IPS DF 6.9 (cell line): ENCODE measurements around the gene RAB34.

ENCODE experiments used
- DNase-seq: peaks from one replicate; pipeline ENCODE4 v3.0.0-alpha.2; 2013; ENCODE audit warnings: low read depth, low spot score
- H3K27ac ChIP-seq: one replicate; pipeline ENCODE4 v1.5.1; 2013; ENCODE audit warnings: low read length, control low read depth
- H3K27me3 ChIP-seq: 2 replicates; pipeline ENCODE4 v1.6.1; 2013; ENCODE audit warnings: mild to moderate bottlenecking, low read length; ENCODE audit not compliant: control insufficient read depth, insufficient read depth
- H3K36me3 ChIP-seq: 2 replicates; pipeline ENCODE4 v1.6.1; 2013; ENCODE audit warnings: low read length; ENCODE audit not compliant: control insufficient read depth, insufficient read depth
- H3K4me1 ChIP-seq: 2 replicates; pipeline ENCODE4 v1.6.1; 2013; ENCODE audit warnings: low read length; ENCODE audit not compliant: control insufficient read depth, insufficient read depth
- H3K4me3 ChIP-seq: 2 replicates; pipeline ENCODE4 v1.5.1; 2013; ENCODE audit warnings: mild to moderate bottlenecking, low read length
- H3K9me3 ChIP-seq: 2 replicates; pipeline ENCODE4 v1.6.1; 2013; ENCODE audit warnings: low read length, inconsistent platforms; ENCODE audit not compliant: control insufficient read depth, insufficient read depth
- WGBS: extraction: QIAGEN DNeasy Blood & Tissue Kit; methylation state at CpG from one replicate; pipeline ENCODE4 v1.1.7; 2013; ENCODE audit warnings: mixed read lengths, missing lambda C conversion rate; ENCODE audit not compliant: insufficient read length, insufficient coverage; 5-methylcytosine and 5-hydroxymethylcytosine counted together

The RAB34 gene

DNA sequence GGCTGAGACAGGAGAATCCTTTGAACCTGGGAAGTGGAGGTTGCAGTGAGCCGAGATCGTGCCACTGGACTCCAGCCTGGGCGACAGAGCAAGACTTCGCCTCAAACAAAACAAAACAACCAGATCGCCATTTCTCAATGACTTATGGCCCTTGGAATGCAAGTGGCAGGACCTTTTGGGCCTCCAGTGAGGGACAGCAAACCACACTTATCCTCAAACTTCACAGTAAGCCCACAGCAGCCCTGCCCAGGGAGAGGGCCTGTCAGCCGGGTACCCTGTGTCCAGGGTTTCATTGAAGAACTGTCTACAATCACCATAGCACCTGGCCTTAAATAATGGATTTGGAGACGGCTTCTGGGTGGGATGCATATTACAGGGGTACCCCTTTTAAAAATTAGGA lies 37.8 kb upstream of the RAB34 start:
- no peaks in the 10 kb centered on the region for H3K27me3 ChIP-seq
- peaks cover 15% of the 10 kb centered on the region for H3K36me3 ChIP-seq
- no peaks in the 10 kb centered on the region; the same call in none of the 2 replicates for H3K4me1 ChIP-seq
- no peak overlapping the region for H3K27ac ChIP-seq
- no peaks in the 10 kb centered on the region for H3K9me3 ChIP-seq
- no peak for DNase-seq
- WGBS = no CpG with 5 or more reads among the region's 7 CpGs
- H3K4me3 ChIP-seq = no peak overlapping the region

DNA sequence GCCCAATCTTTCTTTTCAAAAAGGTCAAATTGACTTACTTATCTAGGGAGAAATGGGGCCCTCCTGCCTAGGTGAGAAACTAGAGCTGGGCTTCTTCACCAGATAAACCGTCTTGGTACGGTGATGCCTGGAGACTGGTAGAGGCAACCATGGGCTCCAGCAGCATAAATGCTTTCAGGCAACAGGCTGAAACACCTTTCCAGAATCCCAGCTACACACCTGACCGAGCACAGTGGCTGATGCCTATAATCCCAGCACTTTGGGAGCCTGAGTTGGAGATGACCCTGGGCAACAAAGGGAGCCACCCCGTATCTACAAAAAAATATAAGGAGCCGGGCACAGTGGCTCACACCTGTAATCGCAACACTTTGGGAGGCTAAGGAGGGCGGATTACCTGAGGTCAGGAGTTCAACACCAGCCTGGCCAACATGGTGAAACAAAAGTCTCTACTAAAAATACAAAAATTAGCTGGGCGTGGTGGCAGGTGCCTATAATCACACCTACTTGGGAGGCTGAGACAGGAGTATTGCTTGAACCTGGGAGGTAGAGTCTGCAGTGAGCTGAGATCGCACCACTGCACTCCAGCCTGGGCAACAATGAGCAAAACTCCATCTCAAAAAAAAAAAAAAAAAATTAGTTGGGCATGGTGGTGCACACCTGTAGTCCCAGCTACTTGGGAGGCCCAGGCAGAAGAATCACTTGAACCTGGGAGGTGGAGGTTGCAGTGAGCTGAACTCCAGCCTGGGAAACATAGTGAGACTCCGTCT lies 34.1 kb upstream of the RAB34 start:
- WGBS = no CpG with 5 or more reads among the region's 10 CpGs

DNA sequence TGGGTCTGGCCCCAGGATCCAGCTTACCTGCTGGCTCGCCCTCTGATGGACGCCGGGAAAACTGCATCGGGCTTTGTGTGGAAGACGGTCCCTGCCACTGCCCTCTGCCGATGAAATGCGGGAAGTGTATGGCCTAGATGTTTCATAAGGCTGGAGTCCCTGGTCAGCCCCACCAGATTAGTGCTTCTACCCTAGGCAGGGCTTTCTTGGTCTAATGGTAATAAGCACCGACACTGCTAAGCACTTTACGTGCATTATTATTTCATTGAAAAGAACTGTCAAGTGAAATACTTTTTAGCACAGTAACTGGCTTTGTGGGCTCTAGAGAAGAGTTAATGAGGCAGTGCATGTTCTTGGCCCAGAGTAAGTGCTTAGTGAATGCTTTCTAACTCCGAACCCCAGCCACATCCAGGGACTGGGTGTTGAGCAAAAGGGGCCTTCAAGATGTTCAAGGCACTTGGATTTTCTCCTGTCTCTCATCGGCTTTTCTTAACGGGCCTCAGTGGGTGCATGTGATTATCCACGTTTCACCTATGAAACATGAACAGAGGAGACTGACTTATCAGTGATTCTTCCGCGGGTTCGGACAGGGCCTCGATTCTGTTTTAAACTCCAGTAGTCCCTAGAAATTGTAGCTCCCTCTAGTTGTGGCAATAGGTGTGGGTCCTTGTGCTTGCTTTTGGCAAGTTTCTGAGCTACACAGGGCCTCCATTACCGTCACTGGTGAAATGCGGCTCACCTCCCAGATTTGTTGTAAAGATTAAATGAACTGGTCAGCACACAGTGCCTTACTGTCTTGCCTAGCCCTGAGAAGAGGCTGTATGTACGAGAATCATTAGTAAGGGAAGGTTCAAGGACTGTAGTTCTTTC lies 32.7 kb upstream of the RAB34 start:
- WGBS = no CpG with 5 or more reads among the region's 20 CpGs
- DNase-seq = no peak

More for the DNA sequence above, 34.1 kb upstream of the RAB34 start:
- peaks cover 32% of the 10 kb centered on the region for H3K36me3 ChIP-seq
- H3K27ac ChIP-seq = no peak overlapping the region
- DNase-seq = no peak
- peaks cover 5% of the 10 kb centered on the region for H3K4me1 ChIP-seq
- H3K4me3 ChIP-seq = no peak overlapping the region
- no peaks in the 10 kb centered on the region for H3K9me3 ChIP-seq
- H3K27me3 ChIP-seq = no peaks in the 10 kb centered on the region

DNA sequence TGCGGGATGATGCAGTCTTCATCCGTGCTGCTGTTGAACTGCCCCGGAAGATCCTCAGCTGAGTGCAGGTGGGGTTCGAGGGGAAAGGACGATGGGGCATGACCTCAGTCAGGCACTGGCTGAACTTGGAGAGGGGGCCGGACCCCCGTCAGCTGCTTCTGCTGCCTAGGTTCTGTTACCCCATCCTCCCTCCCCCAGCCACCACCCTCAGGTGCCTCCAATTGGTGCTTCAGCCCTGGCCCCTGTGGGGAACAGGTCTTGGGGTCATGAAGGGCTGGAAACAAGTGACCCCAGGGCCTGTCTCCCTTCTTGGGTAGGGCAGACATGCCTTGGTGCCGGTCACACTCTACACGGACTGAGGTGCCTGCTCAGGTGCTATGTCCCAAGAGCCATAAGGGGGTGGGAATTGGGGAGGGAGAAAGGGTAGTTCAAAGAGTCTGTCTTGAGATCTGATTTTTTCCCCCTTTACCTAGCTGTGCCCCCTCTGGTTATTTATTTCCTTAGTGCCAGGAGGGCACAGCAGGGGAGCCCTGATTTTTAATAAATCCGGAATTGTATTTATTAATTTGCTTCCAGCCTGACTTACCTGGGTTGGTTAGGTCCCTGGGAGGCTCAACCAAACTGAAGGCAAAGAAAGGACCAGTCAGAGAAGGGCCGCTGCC lies 32.0 kb upstream of the RAB34 start:
- Histone ChIP-seq H3K4me3 (no peak overlapping the region), H3K36me3 (peaks cover 35% of the 10 kb centered on the region), H3K4me1 (peaks cover 15% of the 10 kb centered on the region), H3K9me3 (no peaks in the 10 kb centered on the region), H3K27me3 (no peaks in the 10 kb centered on the region), H3K27ac (no peak overlapping the region)
- no peak for DNase-seq
- WGBS = no CpG with 5 or more reads among the region's 11 CpGs

More for the DNA sequence above, 32.7 kb upstream of the RAB34 start:
- Histone ChIP-seq H3K9me3 (no peaks in the 10 kb centered on the region), H3K27ac (no peak overlapping the region), H3K27me3 (no peaks in the 10 kb centered on the region), H3K4me1 (peaks cover 15% of the 10 kb centered on the region), H3K36me3 (peaks cover 35% of the 10 kb centered on the region), H3K4me3 (no peak overlapping the region)

DNA sequence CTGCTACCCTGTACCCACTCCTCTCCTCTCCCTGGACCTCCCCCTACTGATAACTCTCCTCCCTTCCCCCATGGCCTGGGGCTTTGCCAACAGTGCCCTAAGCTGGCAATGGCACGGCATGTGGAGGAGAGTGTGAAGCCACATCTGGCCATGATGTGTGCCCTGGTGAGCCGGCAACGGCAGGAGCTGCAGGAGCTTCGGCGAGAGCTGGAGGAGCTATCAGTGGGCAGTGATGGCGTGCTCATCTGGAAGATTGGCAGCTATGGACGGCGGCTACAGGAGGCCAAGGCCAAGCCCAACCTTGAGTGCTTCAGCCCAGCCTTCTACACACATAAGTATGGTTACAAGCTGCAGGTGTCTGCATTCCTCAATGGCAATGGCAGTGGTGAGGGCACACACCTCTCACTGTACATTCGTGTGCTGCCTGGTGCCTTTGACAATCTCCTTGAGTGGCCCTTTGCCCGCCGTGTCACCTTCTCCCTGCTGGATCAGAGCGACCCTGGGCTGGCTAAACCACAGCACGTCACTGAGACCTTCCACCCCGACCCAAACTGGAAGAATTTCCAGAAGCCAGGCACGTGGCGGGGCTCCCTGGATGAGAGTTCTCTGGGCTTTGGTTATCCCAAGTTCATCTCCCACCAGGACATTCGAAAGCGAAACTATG lies 31.3 kb upstream of the RAB34 start:
- peaks cover 15% of the 10 kb centered on the region for H3K4me1 ChIP-seq
- H3K9me3 ChIP-seq = no peaks in the 10 kb centered on the region
- H3K27ac ChIP-seq = no peak overlapping the region
- no CpG with 5 or more reads among the region's 18 CpGs for WGBS
- H3K36me3 ChIP-seq = peaks cover 35% of the 10 kb centered on the region
- H3K4me3 ChIP-seq = no peak overlapping the region
- DNase-seq = no peak
- H3K27me3 ChIP-seq = no peaks in the 10 kb centered on the region

DNA sequence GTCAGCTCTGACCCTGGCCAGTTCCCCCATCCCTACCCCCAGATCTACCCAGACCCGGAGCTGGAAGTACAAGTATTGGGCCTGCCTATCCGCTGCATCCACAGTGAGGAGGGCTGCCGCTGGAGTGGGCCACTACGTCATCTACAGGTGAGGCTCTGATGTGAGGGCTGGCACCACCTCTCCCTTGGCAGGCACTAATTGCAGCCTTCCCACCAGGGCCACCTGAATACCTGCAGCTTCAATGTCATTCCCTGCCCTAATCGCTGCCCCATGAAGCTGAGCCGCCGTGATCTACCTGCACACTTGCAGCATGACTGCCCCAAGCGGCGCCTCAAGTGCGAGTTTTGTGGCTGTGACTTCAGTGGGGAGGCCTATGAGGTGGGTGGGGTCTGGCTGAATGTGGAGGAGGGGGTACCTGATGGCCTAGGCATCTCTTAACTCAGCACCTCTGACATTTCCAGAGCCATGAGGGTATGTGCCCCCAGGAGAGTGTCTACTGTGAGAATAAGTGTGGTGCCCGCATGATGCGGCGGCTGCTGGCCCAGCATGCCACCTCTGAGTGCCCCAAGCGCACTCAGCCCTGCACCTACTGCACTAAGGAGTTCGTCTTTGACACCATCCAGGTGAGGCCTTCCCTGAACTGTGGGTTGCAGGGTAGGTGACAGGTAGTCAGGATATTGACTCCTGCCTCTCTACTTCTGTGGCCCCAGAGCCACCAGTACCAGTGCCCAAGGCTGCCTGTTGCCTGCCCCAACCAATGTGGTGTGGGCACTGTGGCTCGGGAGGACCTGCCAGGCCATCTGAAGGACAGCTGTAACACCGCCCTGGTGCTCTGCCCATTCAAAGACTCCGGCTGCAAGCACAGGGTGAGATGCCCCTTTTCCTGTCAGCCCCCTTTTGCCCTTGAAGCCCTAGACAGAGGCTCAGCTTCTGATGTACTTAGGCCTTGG lies 30.4 kb upstream of the RAB34 start:
- WGBS = no CpG with 5 or more reads among the region's 18 CpGs
- H3K27ac ChIP-seq = no peak overlapping the region

DNA sequence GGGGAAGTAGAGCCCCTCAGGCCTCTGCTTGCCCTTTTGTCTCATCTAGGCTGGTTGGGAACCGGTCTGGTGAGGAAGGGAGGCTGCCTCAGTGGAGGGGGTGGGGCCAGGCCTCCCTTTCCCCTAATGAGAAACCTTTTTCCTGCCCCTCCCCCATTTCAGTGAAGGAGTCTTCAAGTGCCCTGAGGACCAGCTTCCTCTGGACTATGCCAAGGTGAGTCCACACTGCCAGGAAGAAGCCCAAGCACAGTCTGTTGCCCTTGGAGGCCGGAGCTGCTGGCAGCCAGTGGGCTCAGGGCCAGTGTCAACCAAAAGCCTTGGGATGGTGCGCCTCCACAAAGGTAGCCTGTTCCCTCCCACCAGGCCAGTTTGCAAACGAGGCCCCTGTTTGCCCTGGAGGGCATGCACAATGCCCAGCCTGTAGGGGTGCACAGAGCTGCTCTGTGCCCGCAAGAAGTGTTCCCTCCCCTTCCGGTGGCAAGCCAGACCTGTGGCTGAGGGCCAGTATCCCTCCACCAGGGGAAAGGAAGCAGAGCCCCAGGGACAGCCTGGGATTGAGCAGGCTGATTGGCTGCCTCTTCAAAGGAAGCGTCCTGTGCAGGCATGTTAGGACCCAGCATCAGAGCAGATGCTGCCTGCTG lies 29.5 kb upstream of the RAB34 start:
- DNase-seq = no peak
- Histone ChIP-seq H3K4me1 (peaks cover 15% of the 10 kb centered on the region), H3K36me3 (peaks cover 35% of the 10 kb centered on the region), H3K27ac (no peak overlapping the region), H3K27me3 (no peaks in the 10 kb centered on the region), H3K4me3 (no peak overlapping the region), H3K9me3 (no peaks in the 10 kb centered on the region)
- WGBS = no CpG with 5 or more reads among the region's 7 CpGs

More for the DNA sequence above, 30.4 kb upstream of the RAB34 start:
- no peak overlapping the region for H3K4me3 ChIP-seq
- H3K9me3 ChIP-seq = no peaks in the 10 kb centered on the region
- H3K36me3 ChIP-seq = peaks cover 35% of the 10 kb centered on the region
- H3K27me3 ChIP-seq = no peaks in the 10 kb centered on the region
- DNase-seq = no peak
- peaks cover 15% of the 10 kb centered on the region for H3K4me1 ChIP-seq

DNA sequence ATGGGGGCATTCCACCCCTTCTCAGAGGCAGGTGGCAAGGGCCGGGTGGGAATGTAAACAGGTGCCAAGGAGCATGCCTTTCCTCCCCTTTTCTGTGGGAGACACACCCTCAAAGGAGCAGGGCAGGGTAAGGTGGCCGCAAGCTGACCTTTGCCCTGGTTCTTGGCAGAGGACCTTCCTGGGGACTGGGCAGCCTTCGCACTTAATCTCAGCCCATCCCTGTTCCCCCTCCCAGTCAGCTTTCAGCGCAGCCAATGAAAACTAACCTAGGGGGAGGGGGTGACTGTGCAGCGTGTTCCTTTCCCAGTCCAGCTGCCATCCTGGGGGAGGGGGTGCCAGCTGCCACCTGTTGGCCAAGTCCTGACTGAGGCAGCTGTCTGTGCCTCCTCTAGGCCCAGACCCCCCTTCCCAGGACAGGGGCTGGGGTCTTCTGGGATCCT lies 29.0 kb upstream of the RAB34 start:
- H3K27ac ChIP-seq = no peak overlapping the region
- H3K4me3 ChIP-seq = no peak overlapping the region
- H3K4me1 ChIP-seq = peaks cover 15% of the 10 kb centered on the region
- no peaks in the 10 kb centered on the region for H3K9me3 ChIP-seq
- no peaks in the 10 kb centered on the region for H3K27me3 ChIP-seq
- no CpG with 5 or more reads among the region's 5 CpGs for WGBS
- DNase-seq = no peak
- peaks cover 35% of the 10 kb centered on the region for H3K36me3 ChIP-seq

DNA sequence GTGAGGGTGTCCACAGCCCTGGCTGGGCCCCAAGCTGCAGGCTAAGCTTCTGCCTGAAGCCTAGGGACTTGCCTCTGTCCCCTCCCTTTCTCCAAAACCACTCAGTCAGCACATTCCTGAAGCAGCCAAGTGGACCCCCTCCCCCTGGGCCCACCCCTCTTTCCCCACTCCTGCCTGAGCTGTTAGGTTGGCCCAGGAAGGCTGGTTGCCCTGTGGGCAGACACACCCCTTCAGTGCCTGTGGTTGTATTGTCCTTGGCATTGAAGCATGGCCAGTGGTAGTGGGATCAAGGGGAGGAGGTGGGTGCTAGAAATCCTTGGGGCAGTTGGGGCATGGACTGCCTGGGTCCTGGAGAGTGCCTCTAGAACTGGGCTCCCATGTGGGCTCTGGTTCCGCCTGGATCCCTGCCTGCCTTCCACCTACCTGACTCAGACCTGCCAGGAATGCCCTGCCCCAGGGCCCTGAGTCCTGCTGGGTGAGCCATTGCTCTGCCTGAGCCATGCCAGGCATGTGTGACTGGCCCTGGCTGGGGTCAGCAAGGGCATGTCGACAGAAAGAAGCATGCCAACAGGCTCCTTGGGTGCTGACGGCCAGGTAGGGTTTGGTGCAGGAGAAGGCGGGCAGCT lies 28.2 kb upstream of the RAB34 start:
- Histone ChIP-seq H3K4me1 (peaks cover 15% of the 10 kb centered on the region), H3K27me3 (no peaks in the 10 kb centered on the region), H3K4me3 (peak overlapping the region; percentile 97; the same call in 1 of the 2 replicates), H3K9me3 (no peaks in the 10 kb centered on the region), H3K36me3 (peaks cover 35% of the 10 kb centered on the region), H3K27ac (no peak overlapping the region)
- no peak for DNase-seq
- WGBS = no CpG with 5 or more reads among the region's 4 CpGs
